Right ventricle myocardium superior (tissue), 1 donor: Measurements from ENCODE around the gene FOXO1. TPM values are rescaled to one million over a fixed set of nuclear protein-coding genes. Genes with fewer than 3 reads are reported as not detected.

ENCODE experiments used
- ATAC-seq: fragments of 200-7000 bp; cut with Tn5 transposase; one replicate; pipeline ENCODE4 v1.9.1; 2020; ENCODE audit warnings: mild to moderate bottlenecking; ENCODE audit not compliant: poor library complexity
- DNase-seq: peaks from one replicate; pipeline ENCODE4 v3.0.0-alpha.2; 2020
- intact Hi-C: fragments of 100-400 bp; cut with DNase I; formaldehyde crosslinking; loops from one replicate; pipeline ENCODE4 v1.11.2; 2022
- total RNA-seq: library from RNA; stranded (reverse); fragmentation: NEBNext Ultra II Directional; extraction: Animal tissue kit (Norgen Biotek cat#: 25700); gene quantifications from one replicate; pipeline ENCODE4 v1.2.1, GENCODE V29; 2021
- donor health status: DM: no; HTN: yes; CAD: no; lungs with severe emphysema.

FOXO1 gene
- total RNA-seq, 1 donor from 2014 or later, result 14.4 TPM

DNA sequence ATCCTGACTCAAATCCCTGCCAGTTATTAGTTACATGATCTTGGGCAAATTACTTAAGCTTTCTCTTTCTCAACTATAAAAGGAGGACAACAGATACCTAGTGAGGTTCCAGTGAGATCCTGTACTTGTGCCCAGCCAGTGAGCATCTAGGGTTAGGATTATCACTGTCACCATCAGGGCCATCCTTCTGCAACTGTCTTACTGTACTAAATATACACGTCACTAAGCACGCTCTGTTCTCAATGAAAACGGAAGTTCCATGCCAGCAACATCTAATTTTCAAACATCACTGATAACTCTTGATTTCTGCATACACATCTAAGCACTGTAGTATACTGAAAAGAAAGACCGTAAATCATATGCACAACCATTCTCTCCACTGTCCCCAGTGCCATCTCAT is 70.0 kb downstream of the FOXO1 start:
- intact Hi-C loops, result loop anchor here (10.0 kb wide), 1 partner anchor 48 kb away; no protein-coding TSS in a partner anchor
- ATAC-seq, result peak; percentile 13
- no peak for DNase-seq

DNA sequence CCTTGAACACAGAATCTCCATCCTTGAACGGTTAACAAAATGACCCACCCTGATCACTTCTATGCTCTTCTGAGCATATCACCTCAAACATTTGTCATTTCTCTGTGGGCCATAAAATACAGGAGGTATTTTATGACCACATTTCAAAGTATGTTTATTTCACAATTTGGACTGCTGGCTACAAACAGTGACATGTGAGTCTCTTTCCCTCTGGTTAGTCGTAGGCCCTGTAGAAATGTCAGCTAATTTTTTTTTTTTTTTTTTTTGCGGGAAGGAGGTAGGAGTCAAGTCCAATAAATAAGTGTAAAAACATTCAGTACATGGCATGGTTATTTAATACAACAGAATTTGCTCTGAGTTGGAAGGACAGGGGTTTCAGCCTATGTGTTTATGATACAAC is 70.7 kb downstream of the FOXO1 start:
- no peak for ATAC-seq
- no peak for DNase-seq
- intact Hi-C loops, result loop anchor here (10.0 kb wide), 1 partner anchor 49 kb away; no protein-coding TSS in a partner anchor

DNA sequence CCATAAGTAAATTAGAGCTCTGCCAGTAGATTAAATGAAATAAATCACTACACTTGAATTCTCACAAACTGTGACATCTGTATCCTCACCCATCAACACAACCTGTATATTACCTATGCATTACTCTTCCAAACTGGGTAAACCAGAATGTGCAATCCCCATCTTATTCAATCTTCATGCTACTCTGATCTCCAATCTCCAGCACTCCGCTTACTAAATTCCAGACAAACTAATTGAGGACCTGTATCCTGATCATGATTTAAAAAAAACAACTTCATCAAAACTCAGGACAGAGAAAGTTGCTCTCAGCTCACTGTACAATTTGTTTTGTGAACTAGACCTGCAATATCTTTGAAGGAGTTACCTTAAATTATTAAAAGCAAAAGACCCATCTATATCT is 74.4 kb downstream of the FOXO1 start:
- intact Hi-C loops, result loop anchor here (10.0 kb wide), 1 partner anchor 53 kb away; no protein-coding TSS in a partner anchor
- no peak for ATAC-seq
- DNase-seq, result no peak

DNA sequence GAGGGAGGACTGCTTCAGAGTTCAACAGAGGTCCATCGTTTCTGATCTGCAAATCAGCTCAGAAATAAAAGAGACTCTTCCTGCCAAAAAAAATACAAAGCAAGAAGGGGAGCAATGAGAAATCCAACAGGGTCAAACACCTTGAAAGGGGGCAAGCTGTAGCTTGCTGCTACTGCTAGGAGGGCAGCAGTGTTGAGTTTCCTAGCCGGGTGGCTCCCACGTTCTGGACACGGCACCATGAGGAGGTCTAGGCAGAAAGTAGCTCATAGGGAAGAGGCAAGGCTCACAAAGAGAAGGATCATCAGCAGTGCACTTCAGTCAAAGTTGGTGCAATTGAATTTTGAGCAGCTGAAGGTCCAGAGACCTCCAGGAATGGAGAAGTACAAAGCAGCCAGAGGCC is 75.3 kb downstream of the FOXO1 start:
- DNase-seq (no peak), ATAC-seq (no peak)
- intact Hi-C loops, result loop anchor here (10.0 kb wide), 1 partner anchor 54 kb away; no protein-coding TSS in a partner anchor

DNA sequence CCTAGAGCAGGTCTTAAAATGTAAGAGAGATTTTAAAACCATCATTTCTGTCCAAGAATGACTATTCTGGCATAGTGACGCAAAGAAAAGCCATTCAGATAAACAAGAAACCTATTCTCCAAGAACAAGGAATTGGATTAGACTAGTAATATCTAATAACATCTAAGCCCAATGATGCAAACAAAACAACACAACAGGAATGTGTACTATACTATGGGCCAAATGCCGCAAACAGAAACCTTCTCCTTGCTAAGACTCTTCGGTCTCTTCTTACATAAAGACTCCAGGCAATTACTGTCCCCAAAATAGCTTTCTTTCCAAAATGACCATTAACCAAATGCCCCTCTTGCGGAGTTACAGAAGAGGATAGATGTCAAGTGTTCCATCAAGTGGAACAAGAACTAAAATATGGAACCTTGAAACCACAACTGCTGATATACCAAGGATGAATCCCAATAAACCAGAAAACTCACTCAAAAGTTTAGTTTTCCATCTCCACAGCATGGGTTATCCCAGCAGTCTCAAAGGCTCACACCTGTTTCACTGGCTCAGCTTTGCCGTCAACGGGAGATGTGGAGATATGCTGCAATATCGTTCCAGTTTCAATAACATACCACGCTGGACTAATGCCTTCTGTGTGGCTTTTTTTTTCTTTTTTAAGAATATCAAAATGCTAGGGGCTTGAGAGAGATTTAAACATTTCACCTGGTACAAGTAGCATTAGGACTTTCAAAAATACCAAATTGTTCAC is 76.2 kb downstream of the FOXO1 start:
- ATAC-seq (no peak), DNase-seq (no peak)
- intact Hi-C loops, result loop anchor here (10.0 kb wide), 1 partner anchor 55 kb away; no protein-coding TSS in a partner anchor

DNA sequence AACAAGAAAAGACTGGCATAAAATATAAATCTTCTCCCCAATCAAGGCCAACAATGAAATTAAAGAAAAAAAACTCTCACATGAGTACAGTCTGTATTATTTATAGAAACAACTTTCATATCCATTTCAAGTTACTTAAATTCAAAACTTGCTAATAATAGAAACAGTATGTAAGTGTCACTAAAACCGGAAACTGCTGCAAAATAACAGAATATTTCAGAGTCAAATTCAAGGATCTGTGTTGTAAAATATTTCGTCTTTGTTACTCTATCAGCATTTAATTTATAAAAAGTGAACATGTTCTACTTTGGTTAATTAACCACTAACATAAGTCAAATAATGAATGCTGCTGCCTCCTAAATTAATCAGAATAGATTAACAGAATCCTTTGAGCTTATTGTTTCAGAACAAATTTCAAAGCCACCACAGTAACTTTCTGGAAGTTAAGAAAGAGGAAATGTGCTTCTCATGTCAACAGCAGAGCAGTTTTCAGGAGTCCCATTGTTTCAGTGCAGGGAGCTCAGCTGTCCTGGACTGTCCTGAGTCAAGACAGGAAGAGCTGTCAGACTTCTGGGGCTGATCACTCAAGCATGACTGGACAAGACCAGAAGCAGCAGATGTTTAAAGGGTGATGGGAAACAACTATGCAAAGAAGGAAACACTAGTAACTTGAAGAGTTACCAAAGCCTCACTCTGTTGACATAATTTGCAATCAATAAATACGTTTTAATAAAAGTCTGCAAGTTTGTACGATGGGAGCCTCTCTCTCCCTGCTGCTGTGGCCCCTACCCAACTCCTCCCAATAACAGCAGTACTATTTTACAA is 76.9 kb downstream of the FOXO1 start:
- intact Hi-C loops, result loop anchor here (10.0 kb wide), 2 partner anchors 55 to 75 kb away; partner anchors contain the start of gene FOXO1
- ATAC-seq, result peak; percentile 75
- DNase-seq, result peak; percentile 47

DNA sequence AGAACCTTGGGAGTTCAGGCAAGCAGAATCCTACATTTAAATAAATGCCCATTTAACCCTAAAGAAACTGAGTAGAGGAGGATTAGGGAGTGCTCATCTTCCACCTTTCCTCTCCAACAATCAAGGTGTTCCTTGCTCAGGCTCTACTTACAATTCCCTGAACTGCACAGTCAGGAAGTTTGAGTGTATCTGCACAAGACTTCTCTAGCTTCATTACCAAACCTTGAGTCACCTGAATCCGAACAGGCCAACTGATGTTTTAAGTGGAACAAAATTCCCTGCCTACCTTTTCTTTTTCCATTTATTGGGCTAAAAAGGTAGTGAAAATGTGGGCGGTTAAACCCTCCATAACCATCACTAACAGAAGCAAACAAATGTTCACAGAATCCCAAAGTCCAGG is 78.3 kb downstream of the FOXO1 start:
- DNase-seq (no peak), ATAC-seq (no peak)
- intact Hi-C loops, result loop anchor here (10.0 kb wide), 1 partner anchor 77 kb away; the partner anchor contains the start of gene FOXO1

DNA sequence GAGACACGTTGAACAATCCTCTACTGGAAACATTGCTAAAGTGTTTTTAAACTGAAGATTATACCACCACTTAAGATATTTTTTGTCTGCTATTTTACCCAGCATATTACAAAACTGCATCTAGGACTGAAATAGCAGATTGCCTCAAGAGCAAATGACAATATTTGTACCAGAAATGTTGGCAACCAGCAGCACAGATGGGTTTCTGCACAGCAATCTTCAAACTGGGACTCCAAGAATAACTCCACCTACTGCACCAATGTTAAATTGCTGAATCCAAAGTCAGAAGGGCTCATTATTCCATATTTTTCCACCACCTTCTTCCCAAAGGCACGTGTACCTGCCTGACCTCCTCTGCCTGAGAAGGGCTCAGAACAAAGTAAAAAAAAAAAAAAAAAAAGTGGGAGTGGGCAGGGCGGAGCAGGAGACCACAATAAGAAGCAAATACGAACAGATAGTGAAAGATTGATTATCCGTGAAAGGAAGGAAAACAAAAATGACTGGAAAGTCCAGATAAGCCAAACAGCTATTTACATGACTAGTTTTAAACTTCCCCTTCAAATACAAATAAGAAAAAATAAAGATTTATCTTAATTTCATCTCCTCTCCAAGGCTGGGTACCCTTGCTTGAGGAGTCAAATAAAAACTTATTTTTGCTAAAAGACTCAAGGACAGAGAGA is 79.4 kb downstream of the FOXO1 start:
- intact Hi-C loops, result loop anchor here (10.0 kb wide), 1 partner anchor 78 kb away; the partner anchor contains the start of gene FOXO1
- DNase-seq (no peak), ATAC-seq (peak; percentile 48)

DNA sequence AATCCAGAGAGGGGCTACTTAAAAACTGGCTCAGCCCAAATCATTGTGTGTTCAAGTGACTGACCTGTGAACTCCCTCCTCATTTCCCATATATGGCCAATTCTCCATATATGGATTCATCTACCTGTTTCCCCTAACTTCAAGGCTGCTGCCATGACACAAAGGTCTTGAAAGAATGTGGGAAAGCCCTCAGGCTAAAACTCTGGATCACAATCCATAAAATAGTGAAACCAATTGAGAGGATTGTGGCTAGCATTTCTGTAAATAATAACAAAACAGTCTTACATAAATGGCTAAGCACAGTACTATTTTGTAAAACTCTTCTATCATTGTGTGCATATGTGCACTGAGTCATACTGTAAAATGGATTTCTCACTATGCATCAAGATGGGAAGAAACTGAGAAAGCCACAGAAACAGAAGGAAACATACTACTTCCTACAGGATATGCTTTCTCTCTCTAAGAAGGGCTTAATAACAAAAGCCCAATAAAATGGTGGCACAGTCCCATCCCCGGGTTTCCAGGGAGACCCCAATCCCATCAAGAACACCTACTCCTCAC is 80.5 kb downstream of the FOXO1 start:
- DNase-seq (no peak), ATAC-seq (no peak)
- intact Hi-C loops, result loop anchor here (10.0 kb wide), 1 partner anchor 79 kb away; the partner anchor contains the start of gene FOXO1

DNA sequence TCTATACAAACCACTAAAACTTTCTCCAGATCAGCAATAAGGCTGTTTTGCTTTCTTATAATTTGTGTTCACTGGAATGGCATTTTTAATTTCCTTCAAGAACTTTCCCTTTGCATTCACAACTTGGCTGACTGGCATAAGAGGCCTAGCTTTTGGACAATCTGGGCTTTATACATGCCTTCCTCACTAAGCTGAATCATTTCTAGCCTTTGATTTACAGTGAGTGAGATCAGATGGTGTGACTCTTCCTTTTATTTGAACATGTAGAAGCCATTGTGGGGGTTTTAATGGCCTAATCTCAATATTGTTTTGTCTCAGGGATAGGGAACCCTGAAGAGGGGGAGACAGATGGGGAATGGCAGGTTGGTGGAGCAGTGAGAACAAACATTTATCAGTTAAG is 82.7 kb downstream of the FOXO1 start:
- intact Hi-C loops, result loop anchor here (10.0 kb wide), 1 partner anchor 81 kb away; the partner anchor contains the start of gene FOXO1
- DNase-seq, result no peak
- no peak for ATAC-seq

DNA sequence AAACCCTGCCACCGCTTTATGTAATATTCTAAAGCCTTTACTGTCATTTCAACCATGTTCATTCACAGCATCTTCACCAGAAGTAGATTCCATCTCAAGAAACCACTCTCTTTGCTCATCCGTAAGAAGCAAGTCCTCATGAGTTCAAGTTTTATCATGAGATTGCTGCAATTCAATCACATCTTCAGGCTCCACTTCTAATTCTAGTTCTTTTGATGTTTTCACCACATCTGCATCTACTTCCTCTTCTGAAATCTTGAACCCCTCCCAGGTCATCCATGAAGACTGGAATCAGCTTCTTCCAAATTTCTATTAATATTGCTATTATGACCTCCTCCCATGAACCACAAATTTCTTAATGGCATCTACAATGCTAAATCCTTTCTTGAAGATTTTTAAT is 83.9 kb downstream of the FOXO1 start:
- intact Hi-C loops, result loop anchor here (10.0 kb wide), 1 partner anchor 82 kb away; the partner anchor contains the start of gene FOXO1
- no peak for ATAC-seq

DNA sequence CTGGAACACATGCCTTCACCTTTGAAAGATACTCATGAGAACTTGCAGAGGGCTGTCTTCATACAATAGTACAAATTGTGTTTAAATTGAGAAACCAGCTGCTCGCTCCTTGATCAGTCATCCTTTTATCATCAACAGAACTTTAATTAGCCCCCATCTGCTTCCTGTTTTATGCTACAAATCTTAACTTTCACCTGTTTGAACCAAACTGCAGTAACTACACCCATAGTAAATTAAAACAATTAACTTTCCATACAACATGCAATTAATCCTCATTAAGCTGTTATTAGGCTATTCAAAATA is 85.2 kb downstream of the FOXO1 start:
- no peak for ATAC-seq
- intact Hi-C loops, result loop anchor here (10.0 kb wide), 1 partner anchor 84 kb away; the partner anchor contains the start of gene FOXO1
- DNase-seq, result no peak

More for the DNA sequence above, 83.9 kb downstream of the FOXO1 start:
- no peak for DNase-seq

DNA sequence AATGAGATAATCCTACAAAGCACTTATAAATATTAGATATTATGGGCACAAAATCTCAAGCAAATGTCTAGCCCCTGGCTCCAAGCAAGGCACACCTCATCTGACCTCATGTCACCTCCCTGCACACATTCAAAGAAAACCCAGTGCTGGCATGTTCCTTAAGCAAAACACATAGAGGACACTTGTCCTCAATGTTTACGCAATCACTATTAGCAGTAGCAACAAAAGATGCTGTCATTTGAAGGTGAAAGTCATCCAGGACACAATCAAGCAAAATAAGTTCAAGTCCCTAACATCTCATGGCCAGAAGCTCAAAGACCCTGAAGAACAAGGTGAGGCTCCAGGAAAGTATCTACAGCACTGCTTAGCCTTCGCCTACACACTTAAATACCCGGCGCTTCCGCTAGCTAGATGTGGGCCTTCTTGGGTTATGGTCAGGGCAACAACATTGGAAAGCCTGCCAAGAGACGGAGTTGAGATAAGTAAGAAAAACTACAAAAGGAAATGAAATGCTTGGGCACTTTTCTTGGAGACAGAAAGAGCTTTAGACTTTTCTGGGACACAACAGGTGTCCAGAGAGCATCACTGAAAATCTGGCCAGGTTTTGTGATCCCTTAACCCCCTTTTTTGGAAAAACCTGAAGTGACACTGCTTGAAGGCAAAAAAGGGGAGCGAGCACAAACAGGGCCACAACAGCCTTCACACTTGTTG is 85.7 kb downstream of the FOXO1 start:
- intact Hi-C loops, result loop anchor here (10.0 kb wide), 1 partner anchor 84 kb away; the partner anchor contains the start of gene FOXO1
- no peak for DNase-seq
- no peak for ATAC-seq

DNA sequence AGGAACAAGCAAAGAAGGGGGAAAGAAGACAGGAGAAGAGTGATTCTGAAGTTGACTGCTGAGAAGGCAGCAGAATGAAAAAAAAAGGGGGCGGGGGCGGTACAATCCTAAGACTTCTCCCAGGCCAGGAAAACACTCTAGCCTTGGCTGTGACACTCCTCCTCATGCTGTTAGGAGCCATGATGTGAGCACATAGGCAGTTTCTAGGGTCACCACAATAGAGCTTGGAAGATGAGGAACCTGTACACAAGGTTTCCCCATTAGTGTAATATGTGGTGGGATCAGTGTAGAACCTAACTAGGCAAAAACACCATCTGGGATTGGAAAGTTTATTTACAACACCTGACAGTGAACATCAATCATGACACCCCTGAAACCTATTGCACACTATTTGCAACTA is 86.9 kb downstream of the FOXO1 start:
- no peak for DNase-seq
- intact Hi-C loops, result no loop called here
- ATAC-seq, result no peak

DNA sequence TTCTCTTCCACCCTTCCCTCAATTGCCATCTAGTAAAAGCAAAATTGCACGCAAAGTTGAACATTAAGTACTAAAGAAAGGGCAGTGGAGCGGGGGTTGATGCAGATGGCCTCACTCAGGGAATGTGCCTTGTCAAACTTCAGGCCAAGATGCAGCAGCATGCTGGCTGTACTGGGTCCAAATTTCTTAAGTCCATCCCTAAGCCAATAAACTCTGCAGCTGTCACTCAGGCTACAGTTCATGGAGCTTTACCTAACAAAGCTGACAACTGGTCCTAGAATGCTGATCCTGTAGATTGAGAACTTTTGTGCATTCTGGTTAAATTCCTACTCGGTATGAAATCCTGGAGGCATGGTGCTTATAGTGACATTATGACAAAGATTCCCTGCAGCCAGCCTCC is 88.4 kb downstream of the FOXO1 start:
- DNase-seq (no peak), ATAC-seq (peak; percentile 57)
- intact Hi-C loops, result no loop called here

DNA sequence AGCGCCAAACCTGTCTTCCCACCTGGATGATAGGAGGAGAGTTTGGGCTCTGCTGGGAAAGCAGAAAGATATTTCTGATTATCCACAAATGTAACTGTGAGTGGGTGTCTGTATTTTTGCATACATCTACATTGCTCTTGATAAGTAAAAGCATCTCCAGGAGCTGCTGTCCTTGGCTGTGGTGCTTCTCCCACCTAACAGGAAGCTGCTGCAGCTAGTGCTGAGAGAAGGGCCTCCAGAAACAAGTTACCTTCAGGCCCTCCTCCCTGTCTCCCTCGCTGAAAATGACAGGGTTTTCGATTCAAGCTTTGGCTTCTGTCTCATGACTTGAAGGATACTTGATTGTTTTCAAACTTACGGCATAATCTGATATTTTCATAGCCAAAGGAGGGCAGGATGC is 90.1 kb downstream of the FOXO1 start:
- no peak for ATAC-seq
- DNase-seq, result no peak
- intact Hi-C loops, result no loop called here

DNA sequence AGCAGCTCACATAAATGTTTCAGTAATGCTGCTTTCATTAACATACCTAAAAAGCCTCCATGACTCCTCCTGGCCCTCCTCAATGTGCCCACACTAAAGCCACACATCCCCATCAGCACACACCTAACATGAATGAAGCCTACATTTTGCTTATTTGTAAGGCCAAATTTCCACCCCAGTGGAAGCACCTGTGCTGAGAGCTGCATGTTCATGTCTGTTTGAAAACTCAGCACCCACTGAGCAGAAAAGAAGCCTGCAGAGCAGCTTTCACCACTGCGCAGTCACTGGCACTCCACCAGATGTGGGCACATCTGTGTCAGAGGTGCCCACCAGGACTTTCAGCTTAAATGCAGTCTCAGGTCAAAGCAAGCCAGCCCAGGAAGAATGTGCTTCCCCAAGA is 93.5 kb downstream of the FOXO1 start:
- no peak for ATAC-seq
- intact Hi-C loops, result no loop called here

More for the DNA sequence above, 93.5 kb downstream of the FOXO1 start:
- DNase-seq, result no peak
